ENCODE data around the gene LCP2. TPM values are rescaled to one million over a fixed set of nuclear protein-coding genes. Genes with fewer than 3 reads are reported as not detected.
A peak's percentile ranks its signal among the peaks of the same experiment; 100 is the strongest.

LCP2 gene
- total RNA-seq, 2 donors from 2014 or later: 1.6 to 2.6 TPM

- peak overlapping the region in 1 of 4 donors; percentile 34 for H3K27ac ChIP-seq
- peaks cover 6% of the 10 kb centered on the region for H3K4me1 ChIP-seq
- intact Hi-C loops (cut with DNase I): no loop called here
- WGBS, 2 donors: 31 to 37% methylated on average over 8 to 17 of the region's 17 CpGs
- H3K27me3 ChIP-seq: no peaks in the 10 kb centered on the region
- DNase-seq (peak in 1 of 4 donors; percentile 50), ATAC-seq (peak; percentile 30)
- no peaks in the 10 kb centered on the region for H3K36me3 ChIP-seq (replicated peaks in 1 of 2; ENCODE audit: insufficient read depth in 1 of 2, low read depth in 2 of 2)
- TF ChIP-seq POLR2A (IDR thresholded peaks at IDR 0.05): no peak
- TF ChIP-seq CTCF (IDR thresholded peaks at IDR 0.05): no peak
- H3K9me3 ChIP-seq: no peaks in the 10 kb centered on the region
- H3K4me3 ChIP-seq: no peak overlapping the region
These were observed 5.3 kb upstream of the LCP2 start for GRCh38 chr5:170302653-170303501.

GRCh38 chr5:170301981-170302652, 4.5 kb upstream of the LCP2 start:
- H3K9me3 ChIP-seq: no peaks in the 10 kb centered on the region
- no peak overlapping the region for H3K4me3 ChIP-seq
- no peak for ATAC-seq
- H3K27me3 ChIP-seq: no peaks in the 10 kb centered on the region
- no peak for DNase-seq
- WGBS, 2 donors: 38 to 46% methylated on average over 11 of the region's 11 CpGs
- intact Hi-C loops (cut with DNase I): no loop called here
- peaks cover 6% of the 10 kb centered on the region for H3K4me1 ChIP-seq
- H3K27ac ChIP-seq: no peak overlapping the region
- no peaks in the 10 kb centered on the region for H3K36me3 ChIP-seq (replicated peaks in 1 of 2; ENCODE audit: insufficient read depth in 1 of 2, low read depth in 2 of 2)
- no peak for TF ChIP-seq POLR2A (IDR thresholded peaks at IDR 0.05)
- TF ChIP-seq CTCF (IDR thresholded peaks at IDR 0.05): no peak

- no peaks in the 10 kb centered on the region for H3K27me3 ChIP-seq
- H3K9me3 ChIP-seq: no peaks in the 10 kb centered on the region
- H3K4me3 ChIP-seq: no peak overlapping the region
- H3K27ac ChIP-seq: no peak overlapping the region
- TF ChIP-seq CTCF (IDR thresholded peaks at IDR 0.05) (no peak), POLR2A (IDR thresholded peaks at IDR 0.05) (no peak)
- WGBS, 2 donors: 64 to 75% methylated on average over 9 of the region's 9 CpGs
- DNase-seq (no peak), ATAC-seq (no peak)
- H3K36me3 ChIP-seq (replicated peaks in 1 of 2; ENCODE audit: insufficient read depth in 1 of 2, low read depth in 2 of 2): no peaks in the 10 kb centered on the region
- intact Hi-C loops (cut with DNase I): no loop called here
- peaks cover 6% of the 10 kb centered on the region for H3K4me1 ChIP-seq
These were observed 3.6 kb upstream of the LCP2 start for GRCh38 chr5:170301149-170301548.

GRCh38 chr5:170300361-170301013, 2.9 kb upstream of the LCP2 start:
- Histone ChIP-seq H3K27ac (no peak overlapping the region), H3K4me1 (peaks cover 6% of the 10 kb centered on the region), H3K4me3 (no peak overlapping the region), H3K36me3 (replicated peaks in 1 of 2; ENCODE audit: insufficient read depth in 1 of 2, low read depth in 2 of 2) (no peaks in the 10 kb centered on the region), H3K27me3 (no peaks in the 10 kb centered on the region), H3K9me3 (no peaks in the 10 kb centered on the region)
- intact Hi-C loops (cut with DNase I): no loop called here
- ATAC-seq (no peak), DNase-seq (peak in 2 of 4 donors; percentile 20 to 59)
- TF ChIP-seq POLR2A (IDR thresholded peaks at IDR 0.05): no peak
- TF ChIP-seq CTCF (IDR thresholded peaks at IDR 0.05): no peak
- whole genome bisulfite sequencing, 2 donors: 60 to 72% methylated on average over 2 to 7 of the region's 7 CpGs
